IPS-NIHi7 (cell line): ENCODE data around the gene WIF1.

Experiments
- DNase-seq: peaks from one replicate; pipeline ENCODE4 v3.0.0; 2012; ENCODE audit warnings: mixed read lengths; ENCODE audit errors: extremely low spot score

The WIF1 gene

GRCh38 chr12:65022960-65023359 is 98.1 kb downstream of the WIF1 start:
- DNase-seq, result no peak

GRCh38 chr12:65022421-65022820 is 98.7 kb downstream of the WIF1 start:
- DNase-seq, result no peak

GRCh38 chr12:65019696-65020234 is 101.3 kb downstream of the WIF1 start:
- DNase-seq, result no peak

DNA sequence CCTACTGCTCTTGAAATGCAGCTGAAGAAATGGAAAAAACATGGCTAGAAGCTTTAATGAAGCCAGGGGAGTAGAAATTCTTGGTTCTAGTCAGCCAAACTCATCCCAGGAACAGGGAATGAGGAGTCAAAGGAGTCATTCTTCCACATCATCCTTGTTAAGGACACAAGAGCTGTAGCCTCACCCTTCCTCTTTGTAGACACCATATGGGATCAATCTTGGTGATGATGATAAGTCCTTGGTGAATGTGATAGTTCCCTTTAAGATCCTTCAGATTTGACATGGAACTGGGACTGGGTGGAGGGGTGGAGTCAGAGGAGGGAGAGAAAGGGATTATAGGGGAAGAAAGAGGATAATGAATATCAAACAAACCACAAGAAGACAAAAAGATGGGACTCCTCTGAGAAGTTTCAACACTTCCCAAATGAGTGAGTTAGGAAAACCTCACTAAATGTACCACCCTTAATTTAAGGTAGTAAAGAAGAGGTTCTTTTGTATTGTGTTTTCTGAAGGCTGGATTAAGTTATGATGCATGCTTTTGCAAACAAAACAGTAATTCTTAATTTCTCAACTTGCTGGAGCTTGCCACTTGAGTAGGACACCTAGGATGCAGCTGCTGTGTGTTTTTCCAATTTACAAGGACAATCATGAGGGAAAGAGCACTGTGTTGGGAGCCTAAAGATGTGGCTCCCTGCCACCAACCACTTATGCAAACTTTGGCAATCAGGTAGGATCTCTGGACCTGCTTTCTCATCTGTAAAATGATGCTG is 104.0 kb downstream of the WIF1 start:
- no peak for DNase-seq

- no peak for DNase-seq
Observed at GRCh38 chr12:65015850-65016249, 105.3 kb downstream of the WIF1 start.

- no peak for DNase-seq
Observed at GRCh38 chr12:65014504-65015271, 106.4 kb downstream of the WIF1 start.

DNA sequence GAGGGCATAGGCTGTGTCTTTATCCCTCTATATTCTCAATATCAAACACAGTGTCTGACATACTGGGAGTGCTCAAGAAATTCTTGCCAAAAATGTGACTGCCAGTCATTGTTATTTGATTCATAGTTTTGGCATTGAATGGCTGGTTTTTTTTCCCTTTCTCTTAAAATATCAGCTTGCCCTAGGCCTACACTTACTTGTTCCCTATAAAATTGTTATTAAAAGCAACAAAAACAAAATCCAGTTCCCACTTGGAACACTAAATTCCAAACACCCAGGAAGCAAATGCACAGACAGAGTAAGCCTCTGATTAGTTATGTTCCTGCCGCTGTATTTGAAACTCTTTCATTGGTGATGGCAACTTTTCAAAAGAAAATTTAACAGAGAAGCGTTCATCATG is 110.7 kb downstream of the WIF1 start:
- no peak for DNase-seq

DNA sequence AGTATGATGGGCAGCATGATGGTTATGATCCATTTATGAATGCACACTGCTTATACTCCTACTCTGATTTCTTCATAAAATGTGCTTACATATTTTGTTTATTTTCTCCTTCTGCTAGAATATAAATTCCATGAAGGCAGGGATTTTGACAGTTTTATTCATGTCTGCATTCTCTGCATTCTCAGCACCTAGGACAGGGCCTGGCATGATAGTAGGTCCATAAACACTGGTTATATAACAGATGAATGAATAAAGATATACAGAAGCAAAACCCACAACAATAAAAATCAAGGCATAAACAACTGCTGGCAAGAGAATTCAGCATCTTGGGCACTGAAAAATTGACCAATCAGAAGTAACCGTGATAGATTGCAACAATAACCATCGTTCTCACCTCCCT is 115.4 kb downstream of the WIF1 start:
- DNase-seq, result no peak

DNA sequence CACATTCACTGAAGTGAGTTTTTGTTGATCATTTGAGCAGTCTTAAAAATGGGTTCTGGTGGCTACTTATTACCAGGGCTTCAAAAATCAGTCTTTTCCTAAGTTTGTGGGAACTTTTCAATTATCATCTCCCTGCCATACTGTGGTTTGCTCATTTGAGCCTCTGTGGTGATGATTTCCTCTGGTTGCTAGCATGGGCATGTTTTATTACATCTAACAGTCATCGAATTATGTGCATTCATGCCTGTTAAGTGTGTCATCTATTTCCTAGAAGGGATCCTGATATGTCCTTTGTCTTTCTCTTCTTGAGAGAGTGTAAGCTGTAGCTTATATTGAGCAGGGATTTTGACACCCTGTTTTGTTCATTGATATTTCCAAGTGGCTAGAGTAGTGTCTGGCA is 116.8 kb downstream of the WIF1 start:
- DNase-seq, result no peak
